Calu3 (cell line): ENCODE measurements around the gene ST6GALNAC3. TPM values are rescaled to one million over a fixed set of nuclear protein-coding genes. Genes with fewer than 3 reads are reported as not detected.

Source experiments
- BruUV-seq: library from RNA; stranded (reverse); fragments of 400-500 nt; replicated peaks from 2 replicates; lab custom pipeline; 2021; lab: Mats Ljungman, UMichigan
- CTCF ChIA-PET: fragments of 300-600 bp; sonication (Branson Sonifier 250); formaldehyde crosslinking; loops from one replicate; lab custom pipeline; 2022; ENCODE audit warnings: antibody characterized with exemption; lab: Charles Lee
- DNase-seq: peaks from one replicate; pipeline ENCODE4 v3.0.0; 2022
- H3K27ac Mint-ChIP-seq: one replicate; pipeline ENCODE4 v1.8.0; 2022; ENCODE audit warnings: mixed read lengths; ENCODE audit not compliant: unreplicated experiment
- H3K27me3 Mint-ChIP-seq: one replicate; pipeline ENCODE4 v1.8.0; 2022; ENCODE audit warnings: mixed read lengths; ENCODE audit not compliant: unreplicated experiment
- H3K36me3 Mint-ChIP-seq: one replicate; pipeline ENCODE4 v1.8.0; 2022; ENCODE audit warnings: mild to moderate bottlenecking, moderate library complexity, mixed read lengths; ENCODE audit not compliant: insufficient read depth, unreplicated experiment
- H3K4me1 Mint-ChIP-seq: one replicate; pipeline ENCODE4 v1.8.0; 2022; ENCODE audit warnings: mild to moderate bottlenecking, low read depth, mixed read lengths; ENCODE audit not compliant: unreplicated experiment
- H3K4me3 Mint-ChIP-seq: one replicate; pipeline ENCODE4 v1.8.0; 2022; ENCODE audit warnings: mild to moderate bottlenecking, low read depth, moderate library complexity, mixed read lengths; ENCODE audit not compliant: unreplicated experiment
- H3K9me3 Mint-ChIP-seq: one replicate; pipeline ENCODE4 v1.8.0; 2022; ENCODE audit warnings: low read depth, mixed read lengths; ENCODE audit not compliant: unreplicated experiment
- CTCF ChIP-seq: fragments of 200-600 bp; IDR thresholded peaks from one replicate; pipeline ENCODE4 v1.8.0; 2022; ENCODE audit warnings: antibody characterized with exemption; ENCODE audit not compliant: unreplicated experiment
- intact Hi-C: fragments of 100-400 bp; cut with micrococcal nuclease; formaldehyde crosslinking; loops from one replicate; pipeline ENCODE4 v1.10.0; 2022; ENCODE audit not compliant: unreplicated experiment
- total RNA-seq: library from RNA; stranded (reverse); gene quantifications from 2 replicates; pipeline ENCODE4 v1.2.3, GENCODE V29; 2022

ST6GALNAC3 gene
- total RNA-seq, 1 experiment from 2014 or later = 0.87 TPM

DNA sequence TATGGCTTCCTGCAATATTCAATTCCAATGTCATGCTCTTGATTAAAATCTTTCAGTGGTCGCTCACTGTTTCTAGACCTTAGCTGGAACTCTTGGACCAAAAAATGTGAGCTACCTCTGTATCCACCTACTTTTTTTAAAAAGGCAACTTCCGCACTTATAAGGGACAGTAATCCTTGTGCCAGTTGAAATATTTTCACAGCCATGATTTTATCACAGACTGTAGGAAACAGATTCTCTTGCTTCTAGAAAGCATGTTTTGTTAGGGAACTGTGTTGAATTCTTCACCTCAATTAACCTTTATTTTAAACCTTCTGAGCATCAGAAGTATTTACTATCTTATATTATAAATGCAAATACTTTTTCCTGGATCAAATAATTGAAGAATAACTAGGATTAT is 496.7 kb downstream of the ST6GALNAC3 start:
- H3K9me3 Mint-ChIP-seq = peaks cover 3% of the 10 kb centered on the region
- no peak overlapping the region for H3K4me3 Mint-ChIP-seq
- intact Hi-C loops = no loop called here
- TF ChIP-seq CTCF = no peak
- no peaks in the 10 kb centered on the region for H3K4me1 Mint-ChIP-seq
- no peaks in the 10 kb centered on the region for H3K27me3 Mint-ChIP-seq
- no peak overlapping the region for H3K27ac Mint-ChIP-seq
- CTCF ChIA-PET = no interaction called here
- DNase-seq = no peak
- no peaks in the 10 kb centered on the region for H3K36me3 Mint-ChIP-seq
- no TSS peak for BruUV-seq

GRCh38 chr1:76572229-76572628 is 497.7 kb downstream of the ST6GALNAC3 start:
- TF ChIP-seq CTCF = no peak
- Mint-ChIP-seq H3K36me3 (no peaks in the 10 kb centered on the region), H3K4me3 (no peak overlapping the region), H3K27me3 (no peaks in the 10 kb centered on the region), H3K27ac (no peak overlapping the region), H3K4me1 (no peaks in the 10 kb centered on the region), H3K9me3 (peaks cover 3% of the 10 kb centered on the region)
- no TSS peak for BruUV-seq
- DNase-seq = no peak
- CTCF ChIA-PET = interaction anchor here (0.9 kb wide), 1 partner anchor 36 kb away, joined by 3 read pairs; no protein-coding TSS in a partner anchor
- intact Hi-C loops = no loop called here

DNA sequence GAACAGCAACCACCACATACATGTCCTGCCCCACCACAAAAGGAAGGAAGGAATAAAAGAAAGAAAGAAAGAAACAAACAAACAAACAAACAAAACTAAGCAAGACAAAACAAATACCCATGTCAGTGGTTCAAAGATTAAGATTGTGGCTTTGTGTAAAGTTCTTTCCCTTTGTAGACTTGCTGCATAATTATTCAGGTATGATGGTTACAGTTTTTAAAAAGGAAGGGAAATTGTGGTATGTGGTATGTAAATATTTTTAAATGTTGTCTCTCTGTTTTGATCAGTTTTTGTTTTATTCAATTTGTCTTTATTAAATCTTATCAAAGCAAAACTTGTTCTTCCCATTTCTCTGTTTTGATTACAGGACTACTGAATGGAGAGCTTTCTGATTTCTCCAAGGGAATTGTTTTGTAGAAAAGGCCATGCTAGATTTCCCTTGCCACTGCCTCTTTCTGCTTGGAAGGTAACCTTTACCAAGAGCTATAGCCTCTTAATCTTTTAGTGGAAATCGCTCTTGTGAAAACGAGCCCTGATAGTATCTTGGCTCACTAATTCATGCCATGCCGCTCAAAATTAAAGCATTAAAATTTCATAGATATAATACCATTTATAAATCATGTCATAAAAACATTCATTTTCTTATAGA is 502.5 kb downstream of the ST6GALNAC3 start:
- H3K9me3 Mint-ChIP-seq = no peaks in the 10 kb centered on the region
- no peaks in the 10 kb centered on the region for H3K27me3 Mint-ChIP-seq
- TF ChIP-seq CTCF = no peak
- no peak overlapping the region for H3K27ac Mint-ChIP-seq
- intact Hi-C loops = no loop called here
- H3K4me1 Mint-ChIP-seq = no peaks in the 10 kb centered on the region
- CTCF ChIA-PET = no interaction called here
- no peak for DNase-seq
- H3K4me3 Mint-ChIP-seq = no peak overlapping the region
- H3K36me3 Mint-ChIP-seq = no peaks in the 10 kb centered on the region
- no TSS peak for BruUV-seq

DNA sequence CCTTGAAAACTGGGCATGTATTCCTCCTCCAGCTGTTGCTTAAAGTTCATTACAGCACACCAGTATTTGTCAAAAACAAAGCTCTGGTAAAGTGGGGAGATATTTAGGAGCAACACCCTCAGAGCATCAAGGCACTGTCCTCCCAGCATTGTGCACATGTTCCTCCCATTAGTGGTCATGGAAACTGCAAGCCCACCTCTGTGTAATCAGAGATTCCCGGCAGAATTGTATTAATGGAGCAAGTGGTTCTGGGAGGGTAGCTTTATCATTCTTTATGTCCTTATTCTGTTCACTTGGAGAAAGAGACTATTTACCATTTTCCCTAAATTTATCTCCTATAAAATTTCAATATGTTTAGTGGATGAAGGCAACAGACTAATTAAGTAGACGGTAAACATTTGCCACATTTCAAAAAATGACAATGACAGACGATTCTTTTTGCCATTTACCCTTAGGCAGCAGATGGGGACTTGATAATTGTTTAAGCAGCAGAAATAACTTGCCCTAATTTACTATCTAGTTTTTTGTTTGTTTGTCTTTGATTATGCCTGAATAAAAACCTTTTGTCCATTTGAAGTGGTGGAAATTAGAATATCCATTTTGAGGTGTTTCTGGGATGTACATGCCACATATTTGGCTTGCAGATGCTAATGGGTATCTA is 503.1 kb downstream of the ST6GALNAC3 start:
- H3K4me1 Mint-ChIP-seq = no peaks in the 10 kb centered on the region
- no TSS peak for BruUV-seq
- DNase-seq = no peak
- no peaks in the 10 kb centered on the region for H3K27me3 Mint-ChIP-seq
- CTCF ChIA-PET = no interaction called here
- no peak overlapping the region for H3K27ac Mint-ChIP-seq
- no peak for TF ChIP-seq CTCF
- no peak overlapping the region for H3K4me3 Mint-ChIP-seq
- no peaks in the 10 kb centered on the region for H3K9me3 Mint-ChIP-seq
- no peaks in the 10 kb centered on the region for H3K36me3 Mint-ChIP-seq
- intact Hi-C loops = no loop called here
